ENCODE results near the gene FADD.

Gene FADD

GRCh38 chr11:70230151-70230839 is 27.2 kb downstream of the FADD start:
- TF ChIP-seq CTCF (IDR thresholded peaks at IDR 0.05; ENCODE audit: borderline replicate concordance, control extremely low read depth, extremely low read depth, insufficient read depth, missing control alignments): no peak
- no peak for DNase-seq (ENCODE audit: low spot score)
- in situ Hi-C loops (cut with MboI; ENCODE audit: low sequenced_read_pairs, unreplicated experiment): no loop called here

GRCh38 chr11:70230840-70231710 is 28.0 kb downstream of the FADD start:
- no peak for DNase-seq (ENCODE audit: low spot score)
- in situ Hi-C loops (cut with MboI; ENCODE audit: low sequenced_read_pairs, unreplicated experiment): no loop called here
- TF ChIP-seq CTCF (IDR thresholded peaks at IDR 0.05; ENCODE audit: borderline replicate concordance, control extremely low read depth, extremely low read depth, insufficient read depth, missing control alignments): no peak

- no peak for DNase-seq (ENCODE audit: low spot score)
- in situ Hi-C loops (cut with MboI; ENCODE audit: low sequenced_read_pairs, unreplicated experiment): no loop called here
- TF ChIP-seq CTCF (IDR thresholded peaks at IDR 0.05; ENCODE audit: borderline replicate concordance, control extremely low read depth, extremely low read depth, insufficient read depth, missing control alignments): no peak
Observed at GRCh38 chr11:70233034-70233433, 29.9 kb downstream of the FADD start.

- DNase-seq (ENCODE audit: low spot score): no peak
- TF ChIP-seq CTCF (IDR thresholded peaks at IDR 0.05; ENCODE audit: borderline replicate concordance, control extremely low read depth, extremely low read depth, insufficient read depth, missing control alignments): no peak
- in situ Hi-C loops (cut with MboI; ENCODE audit: low sequenced_read_pairs, unreplicated experiment): no loop called here
Observed at GRCh38 chr11:70233511-70233934, 30.4 kb downstream of the FADD start.

- no peak for DNase-seq (ENCODE audit: low spot score)
- TF ChIP-seq CTCF (IDR thresholded peaks at IDR 0.05; ENCODE audit: borderline replicate concordance, control extremely low read depth, extremely low read depth, insufficient read depth, missing control alignments): no peak
- in situ Hi-C loops (cut with MboI; ENCODE audit: low sequenced_read_pairs, unreplicated experiment): no loop called here
Observed at GRCh38 chr11:70233962-70234361, 30.9 kb downstream of the FADD start.

- no peak for DNase-seq (ENCODE audit: low spot score)
- in situ Hi-C loops (cut with MboI; ENCODE audit: low sequenced_read_pairs, unreplicated experiment): no loop called here
- TF ChIP-seq CTCF (IDR thresholded peaks at IDR 0.05; ENCODE audit: borderline replicate concordance, control extremely low read depth, extremely low read depth, insufficient read depth, missing control alignments): no peak
Observed at GRCh38 chr11:70240337-70240736, 37.2 kb downstream of the FADD start.

Measured in GM13976 (cell line).